Hepatocyte (in vitro differentiated cells): ENCODE measurements around the gene LRRC8A. TPM values are rescaled to one million over a fixed set of nuclear protein-coding genes. Genes with fewer than 3 reads are reported as not detected.
"Not testable (repeated sequence)": the region's sequence is repeated elsewhere in the genome, so short reads cannot be mapped to it uniquely, and the experiment has no call there.

Experiments
- DNase-seq: peaks from one replicate; pipeline ENCODE4 v3.0.0-alpha.2; 2016; ENCODE audit warnings: low spot score
- H2AFZ ChIP-seq: fragments of 200-600 bp; sonication (generic); 2 replicates; pipeline ENCODE4 v1.6.0; 2016; ENCODE audit warnings: antibody characterized with exemption, mild to moderate bottlenecking
- H3K27ac ChIP-seq: fragments of 200-600 bp; sonication (generic); 2 replicates; pipeline ENCODE4 v1.5.1; 2016; ENCODE audit warnings: mild to moderate bottlenecking
- H3K27me3 ChIP-seq: fragments of 200-600 bp; sonication (generic); 2 replicates; pipeline ENCODE4 v1.6.1; 2016
- H3K36me3 ChIP-seq: fragments of 200-600 bp; sonication (generic); replicated peaks from 2 replicates; pipeline ENCODE4 v1.5.1; 2016; ENCODE audit warnings: low read depth; ENCODE audit not compliant: insufficient read depth
- H3K4me1 ChIP-seq: fragments of 200-600 bp; sonication (generic); 2 replicates; pipeline ENCODE4 v1.5.1; 2016; ENCODE audit warnings: mild to moderate bottlenecking, moderate library complexity; ENCODE audit not compliant: insufficient read depth
- H3K4me2 ChIP-seq: fragments of 200-600 bp; sonication (generic); 2 replicates; pipeline ENCODE4 v1.6.0; 2016
- H3K4me3 ChIP-seq: fragments of 200-600 bp; sonication (generic); 2 replicates; pipeline ENCODE4 v1.5.1; 2016; ENCODE audit warnings: mild to moderate bottlenecking
- H3K79me2 ChIP-seq: fragments of 200-600 bp; sonication (generic); 2 replicates; pipeline ENCODE4 v1.6.0; 2017; ENCODE audit warnings: mild to moderate bottlenecking
- H3K9me2 ChIP-seq: fragments of 200-600 bp; sonication (generic); replicated peaks from 2 replicates; pipeline ENCODE4 v1.6.0; 2017; ENCODE audit warnings: mild to moderate bottlenecking; ENCODE audit not compliant: insufficient read depth
- H3K9me3 ChIP-seq: fragments of 200-600 bp; sonication (generic); 2 replicates; pipeline ENCODE4 v1.5.1; 2016; ENCODE audit warnings: low read depth, mild to moderate bottlenecking
- H4K20me1 ChIP-seq: fragments of 200-600 bp; sonication (generic); 2 replicates; pipeline ENCODE4 v1.6.0; 2016; ENCODE audit warnings: mild to moderate bottlenecking; ENCODE audit not compliant: insufficient read depth, poor library complexity, severe bottlenecking
- CTCF ChIP-seq: fragments of 200-600 bp; sonication (generic); IDR thresholded peaks from 2 replicates; pipeline ENCODE4 v1.5.1; 2016; ENCODE audit warnings: antibody characterized with exemption, mild to moderate bottlenecking; ENCODE audit not compliant: poor library complexity
- EZH2 ChIP-seq: fragments of 200-600 bp; sonication (generic); IDR thresholded peaks from 2 replicates; pipeline ENCODE4 v1.6.1; 2016; ENCODE audit warnings: antibody characterized with exemption, mild to moderate bottlenecking, borderline replicate concordance
- EZH2phosphoT487 ChIP-seq: fragments of 200-600 bp; sonication (generic); IDR thresholded peaks from one replicate; pipeline ENCODE4 v1.6.1; 2018; ENCODE audit warnings: antibody characterized with exemption, mild to moderate bottlenecking, low read depth, moderate library complexity; ENCODE audit not compliant: unreplicated experiment, severe bottlenecking
- WGBS: methylation state at CpG from one replicate; pipeline ENCODE4 v1.1.6; 2016; ENCODE audit warnings: low lambda C conversion rate; ENCODE audit errors: missing lambda C conversion rate; 5-methylcytosine and 5-hydroxymethylcytosine counted together
- polyA plus RNA-seq: library from polyadenylated mRNA; unstranded; fragments of >200 nt; fragmentation: Nextera tagmentation; extraction: Ambion mirVana; gene quantifications from 2 replicates; pipeline ENCODE4 v1.2.1, GENCODE V29; 2016
- total RNA-seq: library from RNA; depleted of rRNA; stranded (reverse); fragments of >200 nt; gene quantifications from 2 replicates; pipeline ENCODE4 v1.2.3, GENCODE V29; 2014

LRRC8A gene
- total and polyA plus RNA-seq, 2 experiments from 2014 or later: 30.7 to 55.6 TPM

GRCh38 chr9:128863647-128864046 lies 18.3 kb upstream of the LRRC8A start:
- Histone ChIP-seq H2AFZ (no peak overlapping the region), H3K4me1 (no peaks in the 10 kb centered on the region), H3K9me3 (no peaks in the 10 kb centered on the region), H3K4me2 (no peak overlapping the region), H3K27ac (no peak overlapping the region), H3K27me3 (no peaks in the 10 kb centered on the region), H3K9me2 (no peaks in the 10 kb centered on the region), H3K4me3 (no peak overlapping the region), H3K36me3 (no peaks in the 10 kb centered on the region), H4K20me1 (no peaks in the 10 kb centered on the region), H3K79me2 (no peaks in the 10 kb centered on the region)
- no peak for TF ChIP-seq EZH2
- TF ChIP-seq CTCF: peak; percentile 77
- 42% methylated on average over 8 of the region's 10 CpGs for WGBS
- DNase-seq: peak; percentile 79

GRCh38 chr9:128870128-128870940 lies 11.6 kb upstream of the LRRC8A start:
- no peak overlapping the region for H3K4me3 ChIP-seq
- no peaks in the 10 kb centered on the region for H4K20me1 ChIP-seq
- WGBS: 92% methylated on average over 7 of the region's 7 CpGs
- H3K4me1 ChIP-seq: no peaks in the 10 kb centered on the region
- no peaks in the 10 kb centered on the region for H3K36me3 ChIP-seq
- no peaks in the 10 kb centered on the region for H3K27me3 ChIP-seq
- no peaks in the 10 kb centered on the region for H3K79me2 ChIP-seq
- no peak for TF ChIP-seq EZH2
- no peak for TF ChIP-seq EZH2phosphoT487
- TF ChIP-seq CTCF: no peak
- H3K9me2 ChIP-seq: no peaks in the 10 kb centered on the region
- H2AFZ ChIP-seq: no peak overlapping the region
- H3K9me3 ChIP-seq: no peaks in the 10 kb centered on the region
- H3K4me2 ChIP-seq: no peak overlapping the region
- H3K27ac ChIP-seq: no peak overlapping the region
- no peak for DNase-seq

GRCh38 chr9:128870941-128871265 lies 11.0 kb upstream of the LRRC8A start:
- H3K9me2 ChIP-seq, H3K4me1 ChIP-seq, H3K4me3 ChIP-seq, H3K27me3 ChIP-seq, DNase-seq, H3K4me2 ChIP-seq, H3K27ac ChIP-seq, H2AFZ ChIP-seq, H3K36me3 ChIP-seq, H4K20me1 ChIP-seq, H3K79me2 ChIP-seq, H3K9me3 ChIP-seq: not testable (repeated sequence)
- 91% methylated on average over 7 of the region's 7 CpGs for WGBS

DNA sequence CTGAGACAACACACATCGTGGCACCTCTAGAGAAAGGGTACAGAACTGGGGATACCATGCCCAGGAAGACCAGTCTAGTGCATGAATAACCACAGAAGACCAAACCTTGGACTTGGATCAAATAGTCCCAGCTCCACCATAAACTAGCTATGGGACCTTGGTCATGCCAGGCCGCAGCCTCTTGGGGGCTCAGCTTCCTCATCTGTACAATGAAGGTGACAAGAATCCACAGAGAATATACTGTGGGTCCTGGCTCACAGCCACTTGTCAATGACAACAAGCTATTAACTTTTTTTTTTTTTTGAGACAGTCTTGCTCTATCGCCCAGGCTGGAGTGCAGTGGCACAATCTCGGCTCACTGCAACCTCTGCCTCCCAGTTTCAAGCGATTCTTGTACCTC lies 4.1 kb upstream of the LRRC8A start:
- no peaks in the 10 kb centered on the region for H4K20me1 ChIP-seq
- no peak for DNase-seq
- H3K4me1 ChIP-seq: peaks cover 5% of the 10 kb centered on the region
- H3K27me3 ChIP-seq: no peaks in the 10 kb centered on the region
- no peaks in the 10 kb centered on the region for H3K9me3 ChIP-seq
- TF ChIP-seq CTCF (no peak), EZH2phosphoT487 (no peak), EZH2 (no peak)
- H3K9me2 ChIP-seq: no peaks in the 10 kb centered on the region
- 89% methylated on average over 5 of the region's 5 CpGs for WGBS
- peaks cover 12% of the 10 kb centered on the region for H3K79me2 ChIP-seq
- no peak overlapping the region for H3K27ac ChIP-seq
- no peak overlapping the region for H3K4me3 ChIP-seq
- H2AFZ ChIP-seq: no peak overlapping the region
- H3K36me3 ChIP-seq: no peaks in the 10 kb centered on the region
- H3K4me2 ChIP-seq: no peak overlapping the region
